ENCODE measurements around the gene DUOX1. TPM values are rescaled to one million over a fixed set of nuclear protein-coding genes. Genes with fewer than 3 reads are reported as not detected.

DUOX1 gene
- total and polyA plus RNA-seq, 4 donors = 0.02 to 0.94 (median 0.08) TPM; not detected in 1

GRCh38 chr15:45171912-45172311, 42.1 kb downstream of the DUOX1 start:
- DNase-seq (ENCODE audit: low spot score) = no peak
- 97% methylated on average over 12 of the region's 12 CpGs for WGBS
- H3K36me3 ChIP-seq (ENCODE audit: control insufficient read depth in 4 of 4, insufficient read depth in 3 of 4, low read depth in 1 of 4, low read length in 3 of 4) = peaks cover 4 to 23% (median 5%) of the 10 kb centered on the region in 4 donors
- H3K4me3 ChIP-seq (ENCODE audit: low read depth in 1 of 3, low read length in 3 of 3) = no peak overlapping the region
- no peak overlapping the region for H3K27ac ChIP-seq (ENCODE audit: low read depth in 1 of 2, low read length in 2 of 2)
- H3K27me3 ChIP-seq (ENCODE audit: control insufficient read depth in 4 of 4, insufficient read depth in 4 of 4, low read length in 3 of 4) = no peaks in the 10 kb centered on the region
- H3K9ac ChIP-seq (ENCODE audit: low read depth in 1 of 2, low read length in 2 of 2) = no peak overlapping the region
- H3K4me1 ChIP-seq (ENCODE audit: control insufficient read depth in 4 of 4, insufficient read depth in 4 of 4, low read length in 3 of 4) = peaks cover 0 to 3% (median under 1%) of the 10 kb centered on the region in 4 donors
- TF ChIP-seq HNF4G (IDR thresholded peaks at IDR 0.05) (no peak), ZBTB33 (IDR thresholded peaks at IDR 0.05) (no peak), YY1 (IDR thresholded peaks at IDR 0.05) (no peak), ATF3 (IDR thresholded peaks at IDR 0.05) (no peak), NR2F2 (IDR thresholded peaks at IDR 0.05) (no peak), GABPA (IDR thresholded peaks at IDR 0.05 in 1 of 2, conservative IDR thresholded peaks at IDR 0.05 in 1 of 2) (no peak), MAX (IDR thresholded peaks at IDR 0.05) (no peak), EGR1 (IDR thresholded peaks at IDR 0.05; ENCODE audit: low read depth in 2 of 2) (no peak), FOXA1 (IDR thresholded peaks at IDR 0.05) (no peak), REST (IDR thresholded peaks at IDR 0.05) (no peak), TAF1 (conservative IDR thresholded peaks at IDR 0.05) (no peak), JUND (IDR thresholded peaks at IDR 0.05) (no peak), RAD21 (IDR thresholded peaks at IDR 0.05) (no peak), SP1 (IDR thresholded peaks at IDR 0.05) (no peak), FOXA2 (IDR thresholded peaks at IDR 0.05) (no peak), HNF4A (conservative IDR thresholded peaks at IDR 0.05) (no peak), RXRA (IDR thresholded peaks at IDR 0.05) (no peak)
- TF ChIP-seq, protein P1, sequence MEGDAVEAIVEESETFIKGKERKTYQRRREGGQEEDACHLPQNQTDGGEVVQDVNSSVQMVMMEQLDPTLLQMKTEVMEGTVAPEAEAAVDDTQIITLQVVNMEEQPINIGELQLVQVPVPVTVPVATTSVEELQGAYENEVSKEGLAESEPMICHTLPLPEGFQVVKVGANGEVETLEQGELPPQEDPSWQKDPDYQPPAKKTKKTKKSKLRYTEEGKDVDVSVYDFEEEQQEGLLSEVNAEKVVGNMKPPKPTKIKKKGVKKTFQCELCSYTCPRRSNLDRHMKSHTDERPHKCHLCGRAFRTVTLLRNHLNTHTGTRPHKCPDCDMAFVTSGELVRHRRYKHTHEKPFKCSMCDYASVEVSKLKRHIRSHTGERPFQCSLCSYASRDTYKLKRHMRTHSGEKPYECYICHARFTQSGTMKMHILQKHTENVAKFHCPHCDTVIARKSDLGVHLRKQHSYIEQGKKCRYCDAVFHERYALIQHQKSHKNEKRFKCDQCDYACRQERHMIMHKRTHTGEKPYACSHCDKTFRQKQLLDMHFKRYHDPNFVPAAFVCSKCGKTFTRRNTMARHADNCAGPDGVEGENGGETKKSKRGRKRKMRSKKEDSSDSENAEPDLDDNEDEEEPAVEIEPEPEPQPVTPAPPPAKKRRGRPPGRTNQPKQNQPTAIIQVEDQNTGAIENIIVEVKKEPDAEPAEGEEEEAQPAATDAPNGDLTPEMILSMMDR (IDR thresholded peaks at IDR 0.05; ENCODE audit: low read depth, low read length, missing input control) = no peak
- H3K9me3 ChIP-seq (ENCODE audit: control insufficient read depth in 4 of 4, low read length in 3 of 4) = no peaks in the 10 kb centered on the region
